PC-3 (cell line): Measurements from ENCODE around the gene PPFIBP2.

ENCODE experiments used
- CTCF ChIP-seq: fragments of 300-600 bp; sonication (generic); conservative IDR thresholded peaks from 2 replicates; pipeline ENCODE4 v1.5.1; 2017; ENCODE audit warnings: antibody characterized with exemption, low read depth, mild to moderate bottlenecking, low read length
- EZH2 ChIP-seq: fragments of 300-600 bp; sonication (generic); IDR thresholded peaks from one replicate; pipeline ENCODE4 v1.6.1; 2017; ENCODE audit warnings: antibody characterized with exemption, mild to moderate bottlenecking, low read length; ENCODE audit not compliant: unreplicated experiment
- EZH2phosphoT487 ChIP-seq: fragments of 300-600 bp; sonication (generic); IDR thresholded peaks from 2 replicates; pipeline ENCODE4 v1.6.1; 2018; ENCODE audit warnings: mild to moderate bottlenecking, antibody characterized with exemption, low read length, borderline replicate concordance

DNA sequence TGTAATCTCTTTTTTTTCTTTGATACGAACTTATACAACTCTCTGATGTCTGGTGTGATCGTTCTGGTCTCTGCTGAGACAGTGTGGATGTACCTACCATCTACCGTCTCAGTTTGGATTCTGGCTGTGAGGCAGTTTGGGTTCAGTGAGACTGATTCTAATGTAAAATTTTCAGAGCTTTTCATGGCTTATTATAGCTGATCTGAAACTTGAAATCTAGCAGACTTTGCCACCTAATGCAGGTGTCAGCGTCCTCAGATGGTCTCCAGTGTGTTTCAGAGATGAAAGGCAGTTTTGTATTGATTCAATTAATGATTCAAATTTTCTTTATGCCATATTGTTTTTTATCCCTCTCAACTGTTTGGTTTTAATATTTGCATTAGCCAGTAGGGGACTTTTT is 35.9 kb downstream of the PPFIBP2 start:
- TF ChIP-seq EZH2 (no peak), CTCF (no peak), EZH2phosphoT487 (no peak)
